Measurements from ENCODE around the gene GRIK3.

GRIK3 gene

GRCh38 chr1:37040773-37041172 lies 6.5 kb upstream of the GRIK3 start:
- no peak overlapping the region for H3K4me3 ChIP-seq (ENCODE audit: low read depth, low read length)
- in situ Hi-C loops (cut with HindIII; ENCODE audit: low sequenced_read_pairs), result no loop called here
- TF ChIP-seq CTCF (IDR thresholded peaks at IDR 0.05; ENCODE audit: low read depth, low read length, missing control alignments), result no peak
- DNase-seq (ENCODE audit: low read depth), result no peak

GRCh38 chr1:37040261-37040660 lies 5.9 kb upstream of the GRIK3 start:
- in situ Hi-C loops (cut with HindIII; ENCODE audit: low sequenced_read_pairs), result no loop called here
- H3K4me3 ChIP-seq (ENCODE audit: low read depth, low read length), result no peak overlapping the region
- no peak for TF ChIP-seq CTCF (IDR thresholded peaks at IDR 0.05; ENCODE audit: low read depth, low read length, missing control alignments)
- DNase-seq (ENCODE audit: low read depth), result no peak

- in situ Hi-C loops (cut with HindIII; ENCODE audit: low sequenced_read_pairs), result no loop called here
- no peak for DNase-seq (ENCODE audit: low read depth)
- H3K4me3 ChIP-seq (ENCODE audit: low read depth, low read length), result no peak overlapping the region
- TF ChIP-seq CTCF (IDR thresholded peaks at IDR 0.05; ENCODE audit: low read depth, low read length, missing control alignments), result no peak
Observed at GRCh38 chr1:37038227-37039093, 4.1 kb upstream of the GRIK3 start.

- no peak for DNase-seq (ENCODE audit: low read depth)
- in situ Hi-C loops (cut with HindIII; ENCODE audit: low sequenced_read_pairs), result no loop called here
- TF ChIP-seq CTCF (IDR thresholded peaks at IDR 0.05; ENCODE audit: low read depth, low read length, missing control alignments), result no peak
- no peak overlapping the region for H3K4me3 ChIP-seq (ENCODE audit: low read depth, low read length)
Observed at GRCh38 chr1:37037690-37038089, 3.4 kb upstream of the GRIK3 start.

GRCh38 chr1:37036667-37037053 lies 2.3 kb upstream of the GRIK3 start:
- TF ChIP-seq CTCF (IDR thresholded peaks at IDR 0.05; ENCODE audit: low read depth, low read length, missing control alignments), result no peak
- DNase-seq (ENCODE audit: low read depth), result no peak
- in situ Hi-C loops (cut with HindIII; ENCODE audit: low sequenced_read_pairs), result no loop called here
- no peak overlapping the region for H3K4me3 ChIP-seq (ENCODE audit: low read depth, low read length)

GRCh38 chr1:37035796-37036666 lies 1.7 kb upstream of the GRIK3 start:
- no peak for TF ChIP-seq CTCF (IDR thresholded peaks at IDR 0.05; ENCODE audit: low read depth, low read length, missing control alignments)
- no peak for DNase-seq (ENCODE audit: low read depth)
- H3K4me3 ChIP-seq (ENCODE audit: low read depth, low read length), result no peak overlapping the region
- in situ Hi-C loops (cut with HindIII; ENCODE audit: low sequenced_read_pairs), result no loop called here

Data from astrocyte of the cerebellum (primary cell).